ENCODE results near the gene GNAO1.

GNAO1 gene

GRCh38 chr16:56241596-56241995, 50.3 kb downstream of the GNAO1 start:
- no peak for DNase-seq (ENCODE audit: low read depth in 2 of 2)

DNA sequence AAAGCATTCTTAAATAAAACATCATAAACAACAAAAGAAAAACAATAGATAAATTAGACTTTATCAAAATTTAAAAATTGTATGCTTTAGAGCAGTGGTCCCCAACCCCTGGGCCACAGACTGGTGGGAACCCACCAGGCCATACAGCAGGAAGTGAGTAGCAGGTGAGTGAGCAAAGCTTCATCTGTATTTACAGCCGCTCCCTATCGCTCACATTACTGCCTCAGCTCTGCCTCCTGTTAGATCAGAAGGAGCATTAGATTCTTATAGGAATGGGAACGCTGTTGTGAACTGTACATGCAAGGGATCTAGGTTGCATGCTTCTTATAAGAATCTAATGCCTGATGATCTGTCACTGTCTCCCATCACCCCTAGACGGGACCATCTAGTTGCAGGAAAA, 51.5 kb downstream of the GNAO1 start:
- no peak for DNase-seq (ENCODE audit: low read depth in 2 of 2)

GRCh38 chr16:56244612-56245011, 53.3 kb downstream of the GNAO1 start:
- no peak for DNase-seq (ENCODE audit: low read depth in 2 of 2)

GRCh38 chr16:56245197-56245596, 53.9 kb downstream of the GNAO1 start:
- no peak for DNase-seq (ENCODE audit: low read depth in 2 of 2)

DNA sequence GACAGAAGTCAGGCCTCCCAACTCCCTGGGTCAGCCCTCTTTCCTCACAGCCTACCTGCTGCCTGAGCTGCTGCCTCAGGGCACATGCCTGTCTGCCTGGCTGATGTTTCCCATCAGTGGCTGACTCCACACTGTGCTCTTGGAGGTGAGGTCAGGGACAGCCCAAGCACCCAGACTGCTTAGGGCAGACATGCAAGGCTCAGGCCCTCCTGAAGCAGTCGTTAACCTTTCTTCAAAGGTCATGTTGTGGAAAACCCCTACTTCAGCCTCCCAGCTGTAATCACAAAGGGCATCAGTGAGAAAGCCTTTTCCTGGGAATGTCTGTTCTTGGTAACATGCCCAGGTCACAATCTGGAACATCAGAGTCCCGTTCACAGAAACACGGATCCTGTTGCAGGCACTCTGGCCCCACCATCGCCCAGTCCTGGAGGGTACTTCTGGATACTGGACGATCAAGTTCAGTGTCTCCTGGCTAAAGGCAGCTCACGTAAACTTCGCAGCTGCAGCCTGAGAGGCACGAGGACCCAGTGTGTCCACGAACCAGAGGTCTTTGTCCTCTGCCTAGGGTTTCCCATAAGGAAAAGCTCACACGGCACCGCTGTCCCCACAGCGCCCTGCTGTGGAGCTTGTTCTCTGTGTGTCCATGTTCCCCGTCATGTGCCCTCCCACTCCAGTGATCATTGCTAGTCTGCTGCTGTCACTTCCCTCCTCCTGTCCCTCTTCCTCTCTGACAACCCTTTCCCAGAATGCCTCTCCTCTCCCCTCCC, 54.9 kb downstream of the GNAO1 start:
- no peak for DNase-seq (ENCODE audit: low read depth in 2 of 2)

DNA sequence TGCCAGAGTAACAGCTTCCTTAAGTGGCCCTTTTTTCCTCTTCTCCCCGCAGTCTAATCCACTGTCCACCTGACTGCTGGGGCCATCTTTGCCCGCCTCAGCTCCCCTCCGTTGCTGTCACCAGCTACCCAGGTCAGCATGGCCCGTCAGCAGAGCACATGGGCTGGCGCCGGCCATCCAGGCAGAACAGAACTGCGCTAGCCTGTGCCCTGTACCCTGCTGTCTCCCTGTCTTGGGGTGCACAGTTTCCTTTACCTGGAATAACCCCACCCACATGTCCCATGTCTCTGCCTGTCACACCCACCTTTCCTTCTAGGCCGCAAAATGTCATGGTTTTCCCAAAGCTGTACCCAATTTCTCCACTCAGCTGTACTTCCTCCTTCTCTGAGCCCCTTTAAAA, 55.7 kb downstream of the GNAO1 start:
- no peak for DNase-seq (ENCODE audit: low read depth in 2 of 2)

- no peak for DNase-seq (ENCODE audit: low read depth in 2 of 2)
These were observed 56.5 kb downstream of the GNAO1 start for GRCh38 chr16:56247808-56248207.

GRCh38 chr16:56252835-56253234, 61.5 kb downstream of the GNAO1 start:
- no peak for DNase-seq (ENCODE audit: low read depth in 2 of 2)

- DNase-seq (ENCODE audit: low read depth in 2 of 2) = no peak
These were observed 64.6 kb downstream of the GNAO1 start for GRCh38 chr16:56255904-56256303.

- no peak for DNase-seq (ENCODE audit: low read depth in 2 of 2)
These were observed 66.0 kb downstream of the GNAO1 start for GRCh38 chr16:56257239-56257638.

DNA sequence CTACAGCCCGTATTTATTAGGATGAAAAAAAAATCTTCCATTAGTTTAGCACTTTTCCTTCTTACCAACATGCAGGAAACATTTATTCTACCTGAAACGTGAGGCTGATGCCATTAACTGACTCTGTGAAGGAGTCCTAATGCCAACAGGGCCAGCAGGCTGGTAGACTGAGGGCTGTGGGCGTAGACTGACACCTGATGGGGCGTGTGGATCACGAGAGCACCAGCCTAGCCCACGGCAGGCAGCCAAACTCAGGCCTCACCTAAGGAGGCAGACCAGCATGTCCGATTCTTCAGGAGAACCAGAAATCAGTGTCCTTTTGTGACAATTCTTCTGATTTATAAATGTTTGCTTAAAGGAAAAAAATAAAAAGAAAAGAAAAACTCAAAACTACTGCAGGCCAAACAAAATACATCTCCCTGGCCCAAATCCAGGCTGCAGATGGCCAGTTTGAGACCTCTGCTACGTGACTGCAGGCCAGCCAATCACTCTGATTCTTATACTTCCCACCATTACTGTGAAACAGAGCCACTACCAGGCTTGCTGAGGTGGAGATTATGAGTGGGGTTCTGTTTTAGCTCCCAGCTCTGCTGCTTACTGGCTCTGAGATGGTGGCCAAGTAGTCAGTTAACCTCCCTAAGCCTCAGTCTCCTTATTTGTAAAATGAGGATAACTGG, 66.5 kb downstream of the GNAO1 start:
- DNase-seq (ENCODE audit: low read depth in 2 of 2) = no peak

DNA sequence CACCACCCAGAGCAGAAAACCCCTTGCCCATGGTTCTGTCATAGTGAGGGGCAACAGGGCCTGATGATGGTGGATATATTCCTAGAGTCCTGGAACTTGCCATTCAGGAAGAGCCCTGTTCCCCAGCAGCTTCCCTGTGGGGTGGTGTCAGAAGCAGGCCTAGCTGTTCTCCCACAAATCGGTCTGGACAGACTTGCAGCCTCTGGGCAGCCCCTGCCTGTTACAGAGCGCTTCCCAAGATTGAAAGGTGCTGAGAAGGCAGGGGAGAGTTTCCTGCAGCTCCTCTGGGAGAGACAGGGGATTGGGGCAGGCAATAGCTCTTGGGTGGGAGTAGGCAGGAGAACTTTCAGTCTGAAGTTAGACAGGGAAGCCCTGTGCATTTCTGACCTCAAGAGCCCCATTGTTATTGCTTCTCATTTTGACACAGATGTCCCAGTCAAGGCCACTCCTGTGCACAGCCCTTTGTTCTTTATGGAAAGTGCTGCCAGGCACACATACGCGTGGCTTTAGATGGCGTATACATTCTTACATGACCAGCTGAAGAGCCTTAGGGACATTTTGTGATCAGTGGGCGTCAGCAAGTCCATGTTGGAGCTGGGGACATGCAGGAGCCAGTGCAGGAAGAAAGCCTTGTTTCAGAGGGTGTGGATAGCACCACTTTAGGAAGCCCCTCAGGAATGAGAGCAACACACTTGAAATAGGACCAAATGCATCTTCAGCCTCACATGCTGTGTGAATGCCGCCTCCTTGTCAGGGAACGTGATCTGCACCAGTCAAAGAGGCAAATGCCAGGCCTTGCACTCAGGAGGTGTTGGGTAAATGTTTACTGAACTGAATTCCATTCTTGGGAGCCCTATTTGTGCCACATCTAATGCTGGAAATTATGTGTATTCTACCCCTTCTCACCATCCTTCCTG, 67.5 kb downstream of the GNAO1 start:
- DNase-seq (ENCODE audit: low read depth in 2 of 2) = no peak

- no peak for DNase-seq (ENCODE audit: low read depth in 2 of 2)
These were observed 68.1 kb downstream of the GNAO1 start for GRCh38 chr16:56259425-56259779.

DNA sequence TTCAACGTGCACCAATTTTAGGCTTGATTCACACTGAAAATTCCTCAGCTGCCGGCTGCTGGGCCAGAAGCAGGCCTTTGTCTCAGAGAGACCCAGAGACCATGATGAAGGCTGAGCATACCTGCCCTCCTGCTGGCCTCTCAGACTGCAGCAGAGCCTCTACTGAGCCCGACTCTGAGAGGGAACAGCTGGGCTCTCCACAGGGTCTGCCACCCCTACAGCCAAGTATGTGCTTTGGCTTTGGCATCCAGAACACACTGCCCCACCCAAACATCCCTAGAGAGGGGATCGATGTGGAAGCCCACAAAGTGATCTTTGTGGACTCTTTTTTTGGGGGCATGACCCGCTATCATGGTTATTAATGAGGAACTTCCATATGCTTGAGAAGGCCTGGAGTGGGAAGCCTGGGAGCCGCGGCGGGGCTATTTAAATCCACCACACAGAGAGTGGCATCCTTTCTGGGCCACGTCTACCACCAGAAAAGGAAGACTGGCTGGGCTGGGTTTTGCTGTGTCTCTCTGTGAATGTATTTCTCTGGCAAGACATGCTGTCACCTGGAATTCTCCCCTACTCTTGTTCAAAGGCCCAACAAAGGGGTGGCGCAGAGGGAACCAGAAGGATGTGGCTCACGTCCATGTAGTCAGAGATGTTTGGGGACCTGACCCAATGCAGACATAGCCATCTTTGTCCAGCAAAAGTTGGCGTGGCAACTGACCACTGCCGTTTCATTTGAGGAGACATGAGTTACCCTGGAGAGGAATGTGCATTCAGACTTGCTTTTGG, 69.3 kb downstream of the GNAO1 start:
- no peak for DNase-seq (ENCODE audit: low read depth in 2 of 2)

GRCh38 chr16:56261656-56262055, 70.4 kb downstream of the GNAO1 start:
- DNase-seq (ENCODE audit: low read depth in 2 of 2) = no peak

GRCh38 chr16:56262148-56262547, 70.9 kb downstream of the GNAO1 start:
- no peak for DNase-seq (ENCODE audit: low read depth in 2 of 2)

DNA sequence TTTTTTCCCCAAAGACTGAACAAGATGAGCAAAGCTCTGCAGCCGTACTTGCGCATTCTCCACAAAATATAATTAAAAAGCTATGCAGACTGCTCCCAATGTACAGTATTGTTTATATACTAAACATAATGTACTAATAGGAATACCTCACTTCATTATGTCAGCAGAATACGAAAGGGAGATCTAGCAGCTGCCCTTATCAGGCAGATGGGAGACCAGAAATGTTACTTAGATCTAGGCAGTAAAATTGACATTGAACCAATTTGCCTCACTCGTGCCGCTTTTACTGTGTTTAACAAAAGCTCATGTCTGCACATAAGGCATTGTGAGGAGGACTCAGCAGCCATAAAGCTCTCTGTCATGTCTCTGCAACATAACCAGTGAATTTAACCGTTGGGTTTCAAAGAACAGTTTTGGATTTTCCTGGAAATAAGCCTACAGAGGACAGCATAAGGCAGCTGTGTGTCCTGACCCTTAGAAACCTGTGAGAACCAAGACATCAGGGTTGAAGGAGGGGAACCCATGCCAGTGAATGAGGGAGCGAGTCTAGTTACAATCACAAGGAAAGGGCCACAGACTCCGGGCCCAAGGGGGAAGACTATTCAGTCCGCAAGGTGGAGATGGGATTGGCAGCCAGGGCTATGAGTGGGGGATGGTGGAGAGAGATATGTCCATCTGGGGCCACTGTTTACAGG, 71.4 kb downstream of the GNAO1 start:
- DNase-seq (ENCODE audit: low read depth in 2 of 2) = no peak

GRCh38 chr16:56263711-56264608, 72.7 kb downstream of the GNAO1 start:
- no peak for DNase-seq (ENCODE audit: low read depth in 2 of 2)

GRCh38 chr16:56264609-56264972, 73.3 kb downstream of the GNAO1 start:
- DNase-seq (ENCODE audit: low read depth in 2 of 2) = no peak

- DNase-seq (ENCODE audit: low read depth in 2 of 2) = no peak
These were observed 73.9 kb downstream of the GNAO1 start for GRCh38 chr16:56265184-56265583.

Measured in stimulated activated CD8-positive, alpha-beta memory T cell treated with anti-CD3 and anti-CD28 coated beads, Interleukin-15, amount 100 ng/mL, for 48 hours (primary cell).